Measurements from ENCODE around the gene DPRX.
"Not testable (repeated sequence)": the region's sequence is repeated elsewhere in the genome, so short reads cannot be mapped to it uniquely, and the experiment has no call there.

The DPRX gene

DNA sequence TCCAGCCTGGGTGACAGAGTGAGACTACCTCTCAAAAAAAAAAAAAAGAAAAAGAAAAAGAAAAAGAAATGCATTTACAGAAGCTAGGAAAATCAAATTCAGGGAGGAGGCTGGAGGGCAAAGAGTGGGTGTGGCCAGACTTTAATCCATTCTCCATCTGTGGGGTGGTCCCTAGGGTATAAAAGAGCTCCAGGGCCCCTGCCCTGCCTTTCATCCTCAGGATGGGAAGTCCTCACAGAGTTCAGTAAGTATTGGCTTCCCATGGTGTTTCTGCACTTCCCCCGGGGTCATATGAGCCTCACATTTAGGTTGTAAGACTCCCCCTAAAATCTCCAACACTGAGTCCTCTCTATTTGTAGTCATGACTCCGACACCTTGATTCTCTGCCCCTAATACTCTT, 33.0 kb downstream of the DPRX start:
- TF ChIP-seq, protein P1, sequence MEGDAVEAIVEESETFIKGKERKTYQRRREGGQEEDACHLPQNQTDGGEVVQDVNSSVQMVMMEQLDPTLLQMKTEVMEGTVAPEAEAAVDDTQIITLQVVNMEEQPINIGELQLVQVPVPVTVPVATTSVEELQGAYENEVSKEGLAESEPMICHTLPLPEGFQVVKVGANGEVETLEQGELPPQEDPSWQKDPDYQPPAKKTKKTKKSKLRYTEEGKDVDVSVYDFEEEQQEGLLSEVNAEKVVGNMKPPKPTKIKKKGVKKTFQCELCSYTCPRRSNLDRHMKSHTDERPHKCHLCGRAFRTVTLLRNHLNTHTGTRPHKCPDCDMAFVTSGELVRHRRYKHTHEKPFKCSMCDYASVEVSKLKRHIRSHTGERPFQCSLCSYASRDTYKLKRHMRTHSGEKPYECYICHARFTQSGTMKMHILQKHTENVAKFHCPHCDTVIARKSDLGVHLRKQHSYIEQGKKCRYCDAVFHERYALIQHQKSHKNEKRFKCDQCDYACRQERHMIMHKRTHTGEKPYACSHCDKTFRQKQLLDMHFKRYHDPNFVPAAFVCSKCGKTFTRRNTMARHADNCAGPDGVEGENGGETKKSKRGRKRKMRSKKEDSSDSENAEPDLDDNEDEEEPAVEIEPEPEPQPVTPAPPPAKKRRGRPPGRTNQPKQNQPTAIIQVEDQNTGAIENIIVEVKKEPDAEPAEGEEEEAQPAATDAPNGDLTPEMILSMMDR (IDR thresholded peaks at IDR 0.05; ENCODE audit: insufficient read depth, low read depth, low read length, missing control alignments): no peak
- no peak overlapping the region for H3K4me3 ChIP-seq (ENCODE audit: low read depth, low read length)
- no peak for DNase-seq (ENCODE audit: low read depth)

DNA sequence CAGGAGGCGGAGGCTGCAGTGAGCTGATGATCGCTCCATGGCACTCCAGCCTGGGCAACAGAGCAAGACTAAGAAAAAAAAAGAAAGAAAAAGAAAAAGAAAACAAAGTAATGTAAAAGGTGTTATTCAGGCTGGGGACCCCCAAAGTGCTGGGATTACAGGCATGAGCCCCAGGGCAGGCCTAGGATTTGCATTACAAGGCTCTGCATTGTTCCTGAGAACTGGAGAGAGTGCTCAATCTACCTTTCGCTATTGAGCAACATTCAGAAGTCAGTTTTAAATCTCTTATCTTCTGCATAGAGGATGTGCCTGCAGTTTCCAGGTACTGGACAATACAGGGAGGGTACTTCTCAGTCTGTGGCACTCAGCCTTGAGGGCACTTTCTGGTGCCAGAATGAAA, 34.5 kb downstream of the DPRX start:
- DNase-seq (ENCODE audit: low read depth): not testable (repeated sequence)

DNA sequence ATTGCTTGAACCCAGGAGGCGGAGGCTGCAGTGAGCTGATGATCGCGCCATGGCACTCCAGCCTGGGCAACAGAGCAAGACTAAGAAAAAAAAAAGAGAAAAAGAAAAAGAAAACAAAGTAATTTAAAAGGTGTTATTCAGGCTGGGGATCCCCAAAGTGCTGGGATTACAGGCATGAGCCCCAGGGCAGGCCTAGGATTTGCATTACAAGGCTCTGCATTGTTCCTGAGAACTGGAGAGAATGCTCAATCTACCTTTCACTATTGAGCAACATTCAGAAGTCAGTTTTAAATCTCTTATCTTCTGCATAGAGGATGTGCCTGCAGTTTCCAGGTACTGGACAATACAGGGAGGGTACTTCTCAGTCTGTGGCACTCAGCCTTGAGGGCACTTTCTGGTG, 37.0 kb downstream of the DPRX start:
- not testable (repeated sequence) for H3K4me3 ChIP-seq (ENCODE audit: low read depth, low read length); DNase-seq (ENCODE audit: low read depth)

More for the DNA sequence above, 34.5 kb downstream of the DPRX start:
- H3K4me3 ChIP-seq (ENCODE audit: low read depth, low read length): not testable (repeated sequence)

DNA sequence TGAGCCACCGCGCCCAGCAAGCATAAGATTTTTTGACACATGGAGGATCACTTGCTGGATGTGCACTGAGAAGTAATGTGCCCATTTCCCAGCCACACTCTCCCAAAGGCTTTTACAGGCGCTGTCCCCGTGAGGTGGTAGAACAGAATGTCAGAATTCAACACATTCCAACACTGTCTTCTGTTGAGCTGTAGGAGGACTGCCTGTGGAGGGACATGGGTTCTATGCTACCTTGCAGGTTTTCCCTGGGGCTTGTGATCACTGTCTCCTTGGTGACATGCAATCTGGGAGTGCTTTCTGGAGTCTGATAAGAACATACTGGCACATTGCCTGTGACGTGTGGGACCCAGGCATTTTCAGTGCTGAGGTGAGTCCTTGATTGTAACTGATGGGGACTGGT, 38.5 kb downstream of the DPRX start:
- H3K4me3 ChIP-seq (ENCODE audit: low read depth, low read length): no peak overlapping the region
- TF ChIP-seq, protein P1 (IDR thresholded peaks at IDR 0.05; ENCODE audit: insufficient read depth, low read depth, low read length, missing control alignments): no peak
- DNase-seq (ENCODE audit: low read depth): no peak

DNA sequence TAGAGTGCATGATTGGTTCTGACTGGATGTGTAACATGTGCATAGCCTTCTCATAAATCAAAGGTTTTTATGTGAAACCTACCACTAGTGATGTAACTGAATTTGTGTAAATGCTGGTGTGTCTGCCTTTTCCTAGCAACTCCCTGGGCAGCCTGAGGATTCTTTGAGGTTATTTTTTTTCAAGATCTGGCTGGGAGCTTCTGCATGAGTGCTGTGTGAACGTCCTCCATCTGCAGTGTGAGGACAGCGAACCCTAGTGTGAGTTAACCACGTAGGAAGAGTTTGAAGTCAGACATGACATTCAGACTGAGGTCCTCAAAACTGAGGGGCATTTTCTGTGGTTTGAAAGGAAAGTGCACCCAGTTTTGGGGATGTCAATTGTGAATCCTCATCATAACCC, 39.9 kb downstream of the DPRX start:
- no peak overlapping the region for H3K4me3 ChIP-seq (ENCODE audit: low read depth, low read length)
- TF ChIP-seq, protein P1 (IDR thresholded peaks at IDR 0.05; ENCODE audit: insufficient read depth, low read depth, low read length, missing control alignments): no peak
- no peak for DNase-seq (ENCODE audit: low read depth)
